Measurements from ENCODE around the gene TMEM203.

- TF ChIP-seq CTCF (conservative IDR thresholded peaks at IDR 0.05; ENCODE audit: low read length) (no peak), EZH2phosphoT487 (IDR thresholded peaks at IDR 0.05; ENCODE audit: borderline replicate concordance, low read depth, low read length) (no peak)
Observed at GRCh38 chr9:137247135-137247915, 41.9 kb upstream of the TMEM203 start.
